Breast epithelium (tissue), 4 donors: Measurements from ENCODE around the gene OXCT2. TPM values are rescaled to one million over a fixed set of nuclear protein-coding genes. Genes with fewer than 3 reads are reported as not detected.
"Not testable (repeated sequence)": the region's sequence is repeated elsewhere in the genome, so short reads cannot be mapped to it uniquely, and the experiment has no call there.

ENCODE experiments used
- DNase-seq, 2 donors: peaks; one replicate each; pipeline ENCODE4 v3.0.0-alpha.2; 2019; ENCODE audit warnings: low spot score in 2 of 2
- H3K27ac ChIP-seq, 2 donors: fragments of 200-600 bp; sonication (generic) in 1 of 2; one replicate each; pipeline ENCODE4 v1.5.1; 2016 to 2019; ENCODE audit warnings: mild to moderate bottlenecking in 1 of 2
- H3K27me3 ChIP-seq, 2 donors: fragments of 200-600 bp; sonication (generic) in 1 of 2; one replicate each; pipeline versions ENCODE4 v1.5.1 to v1.6.0; 2017 to 2019; ENCODE audit warnings: control low read depth in 1 of 2, mild to moderate bottlenecking in 1 of 2
- H3K36me3 ChIP-seq: fragments of 200-600 bp; one replicate; pipeline ENCODE4 v1.5.1; 2019
- H3K4me1 ChIP-seq, 2 donors: fragments of 200-600 bp; sonication (generic); one replicate each; pipeline ENCODE4 v1.5.1; 2016 to 2019; ENCODE audit warnings: control low read depth in 1 of 2
- H3K4me3 ChIP-seq, 3 donors: fragments of 200-600 bp; sonication (generic); 1 replicate in 2 of 3; 2 replicates in 1 of 3; pipeline ENCODE4 v1.5.1; 2016 to 2019; ENCODE audit warnings: mild to moderate bottlenecking in 3 of 3, moderate library complexity in 2 of 3
- H3K9me3 ChIP-seq, 2 donors: fragments of 200-600 bp; sonication (generic) in 1 of 2; one replicate each; pipeline ENCODE4 v1.5.1; 2016 to 2019; ENCODE audit warnings: control low read depth in 1 of 2
- CTCF ChIP-seq, 3 donors: fragments of 450-650 bp; IDR thresholded peaks; one replicate each; pipeline ENCODE4 v1.5.1; 2016 to 2017; ENCODE audit warnings: antibody characterized with exemption in 3 of 3, mild to moderate bottlenecking in 3 of 3, moderate library complexity in 3 of 3
- POLR2A ChIP-seq: fragments of 450-650 bp; IDR thresholded peaks from one replicate; pipeline ENCODE4 v1.6.1; 2016; ENCODE audit warnings: antibody characterized with exemption, mild to moderate bottlenecking, moderate library complexity
- POLR2AphosphoS5 ChIP-seq, 3 donors: sonication (generic); formaldehyde crosslinking; IDR thresholded peaks; one replicate each; pipeline ENCODE4 v1.6.1; 2017; ENCODE audit warnings: antibody characterized with exemption in 3 of 3
- intact Hi-C: fragments of 100-400 bp; cut with DNase I; formaldehyde crosslinking; loops from one replicate; pipeline ENCODE4 v1.15.1; 2023; ENCODE audit warnings: low total_unique reads
- total RNA-seq, 3 donors: library from RNA; depleted of rRNA; stranded (reverse); fragments of >200 nt; gene quantifications; one replicate each; pipeline ENCODE4 v1.1.0, GENCODE V29; 2016

The OXCT2 gene
- total RNA-seq, 3 donors from 2014 or later, result 0.32 to 0.66 TPM; not detected in 1

- H3K27ac ChIP-seq, result no peak overlapping the region
- intact Hi-C loops, result no loop called here
- DNase-seq, result no peak
- H3K36me3 ChIP-seq, result no peaks in the 10 kb centered on the region
- H3K27me3 ChIP-seq, result no peaks in the 10 kb centered on the region
- H3K4me3 ChIP-seq, result no peak overlapping the region
- TF ChIP-seq CTCF (IDR thresholded peaks at IDR 0.05) (no peak), POLR2AphosphoS5 (IDR thresholded peaks at IDR 0.05) (no peak), POLR2A (no peak)
- H3K4me1 ChIP-seq, result no peaks in the 10 kb centered on the region
- H3K9me3 ChIP-seq, result no peaks in the 10 kb centered on the region
Measured at GRCh38 chr1:39777306-39777705, 6.2 kb upstream of the OXCT2 start.

GRCh38 chr1:39776886-39777285, 5.7 kb upstream of the OXCT2 start:
- intact Hi-C loops, result no loop called here
- Histone ChIP-seq H3K36me3 (no peaks in the 10 kb centered on the region), H3K27ac (no peak overlapping the region), H3K4me3 (no peak overlapping the region), H3K27me3 (no peaks in the 10 kb centered on the region), H3K4me1 (no peaks in the 10 kb centered on the region), H3K9me3 (no peaks in the 10 kb centered on the region)
- no peak for DNase-seq
- TF ChIP-seq POLR2AphosphoS5 (IDR thresholded peaks at IDR 0.05) (no peak), CTCF (IDR thresholded peaks at IDR 0.05) (no peak), POLR2A (no peak)

DNA sequence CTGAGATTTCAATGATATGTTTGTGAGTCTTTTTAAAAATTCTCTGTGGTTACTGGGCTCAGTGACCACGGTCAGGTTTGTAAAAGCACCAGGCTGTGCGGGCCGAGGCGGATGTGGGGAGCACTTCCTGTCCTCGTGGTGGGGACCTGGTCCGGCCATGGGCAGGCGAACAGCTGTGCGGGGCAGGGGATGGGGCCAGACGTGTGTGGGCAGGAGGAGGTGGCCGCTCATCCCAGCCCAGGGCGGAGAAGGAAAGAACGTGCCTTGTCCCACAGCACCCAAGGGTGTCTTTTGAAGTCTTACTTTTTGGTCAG, 5.2 kb upstream of the OXCT2 start:
- Histone ChIP-seq H3K4me1 (no peaks in the 10 kb centered on the region), H3K27me3 (no peaks in the 10 kb centered on the region), H3K36me3 (no peaks in the 10 kb centered on the region), H3K27ac (no peak overlapping the region), H3K9me3 (no peaks in the 10 kb centered on the region), H3K4me3 (no peak overlapping the region)
- no peak for DNase-seq
- no peak for TF ChIP-seq POLR2A
- TF ChIP-seq CTCF (IDR thresholded peaks at IDR 0.05), result no peak
- TF ChIP-seq POLR2AphosphoS5 (IDR thresholded peaks at IDR 0.05), result no peak
- intact Hi-C loops, result no loop called here

- H3K4me1 ChIP-seq, H3K27ac ChIP-seq, H3K9me3 ChIP-seq, H3K27me3 ChIP-seq, H3K36me3 ChIP-seq, H3K4me3 ChIP-seq, DNase-seq, intact Hi-C loops: not testable (repeated sequence)
Measured at GRCh38 chr1:39775676-39776399, 4.7 kb upstream of the OXCT2 start.

GRCh38 chr1:39775141-39775540, 4.0 kb upstream of the OXCT2 start:
- DNase-seq, intact Hi-C loops: not testable (repeated sequence)

GRCh38 chr1:39773369-39773979, 2.3 kb upstream of the OXCT2 start:
- H3K27me3 ChIP-seq, DNase-seq, intact Hi-C loops: not testable (repeated sequence)

More at GRCh38 chr1:39775141-39775540, 4.0 kb upstream of the OXCT2 start:
- H3K27ac ChIP-seq, H3K4me3 ChIP-seq, H3K27me3 ChIP-seq, H3K4me1 ChIP-seq, H3K9me3 ChIP-seq, H3K36me3 ChIP-seq: not testable (repeated sequence)

GRCh38 chr1:39770100-39771021, 787 bp downstream of the OXCT2 start:
- H3K9me3 ChIP-seq, H3K4me3 ChIP-seq, intact Hi-C loops, H3K27ac ChIP-seq, H3K27me3 ChIP-seq, H3K36me3 ChIP-seq, DNase-seq, H3K4me1 ChIP-seq: not testable (repeated sequence)

More at GRCh38 chr1:39773369-39773979, 2.3 kb upstream of the OXCT2 start:
- not testable (repeated sequence) for H3K36me3 ChIP-seq, H3K4me1 ChIP-seq, H3K9me3 ChIP-seq, H3K27ac ChIP-seq, H3K4me3 ChIP-seq

GRCh38 chr1:39769502-39769901, 1.6 kb downstream of the OXCT2 start:
- DNase-seq, H3K36me3 ChIP-seq, H3K27ac ChIP-seq, intact Hi-C loops, H3K4me3 ChIP-seq, H3K4me1 ChIP-seq, H3K27me3 ChIP-seq, H3K9me3 ChIP-seq: not testable (repeated sequence)

DNA sequence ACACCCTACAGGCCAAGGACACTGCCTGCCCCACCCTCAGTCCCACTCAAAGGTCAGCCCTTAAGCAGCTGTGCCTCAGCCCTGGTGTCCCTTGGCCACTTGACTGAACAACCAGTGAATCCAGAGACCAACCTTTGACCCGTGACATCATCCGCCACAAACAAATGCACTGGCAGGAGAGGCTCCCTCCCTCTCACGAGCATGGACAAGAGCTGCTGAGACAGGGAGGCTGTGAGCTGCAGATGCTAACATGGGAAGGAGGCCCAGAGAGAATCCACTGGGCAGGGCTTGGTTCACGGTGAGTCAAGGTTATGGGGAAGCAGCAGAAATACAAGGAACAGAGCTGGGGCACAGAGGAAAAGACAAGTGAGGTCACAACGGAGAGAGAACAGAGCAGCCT, 4.7 kb downstream of the OXCT2 start:
- H3K27me3 ChIP-seq, H3K36me3 ChIP-seq, H3K9me3 ChIP-seq, H3K4me1 ChIP-seq, H3K4me3 ChIP-seq, intact Hi-C loops, DNase-seq, H3K27ac ChIP-seq: not testable (repeated sequence)
